HCT116 (cell line): ENCODE results near the gene HLA-F.

Experiments
- CTCF ChIP-seq, 3 experiments: fragments of 200-600 bp in 1 of 3; sonication (generic) in 1 of 3; IDR thresholded peaks in 2 of 3; conservative IDR thresholded peaks in 1 of 3; 2 replicates each; pipeline ENCODE4 v1.5.1; 2012 to 2017; ENCODE audit warnings: low read depth in 2 of 3, low read length in 2 of 3, antibody characterized with exemption in 1 of 3, borderline replicate concordance in 1 of 3, control low read depth in 1 of 3, mild to moderate bottlenecking in 1 of 3, mixed read lengths in 1 of 3, mixed run types in 1 of 3, moderate library complexity in 1 of 3; ENCODE audit not compliant: insufficient read depth in 1 of 3
- EZH2 ChIP-seq: fragments of 200-600 bp; sonication (generic); IDR thresholded peaks from 2 replicates; pipeline ENCODE4 v1.6.1; 2017; ENCODE audit warnings: antibody characterized with exemption, mixed run types
- POLR2AphosphoS5 ChIP-seq: IDR thresholded peaks from 2 replicates; pipeline ENCODE4 v1.6.1; 2011; ENCODE audit warnings: mild to moderate bottlenecking, low read depth, low read length, moderate library complexity
- RAD21 ChIP-seq: IDR thresholded peaks from 2 replicates; pipeline ENCODE4 v1.6.1; 2012; ENCODE audit warnings: low read depth, mild to moderate bottlenecking
- TCF7L2 ChIP-seq: IDR thresholded peaks from 2 replicates; pipeline ENCODE4 v1.7.0; 2011; ENCODE audit warnings: borderline replicate concordance, inconsistent platforms; ENCODE audit not compliant: insufficient read depth, insufficient read length; ENCODE audit errors: extremely low read depth
- ZNF274 ChIP-seq: fragments of 200-500 bp; sonication (Bioruptor generic); IDR thresholded peaks from 2 replicates; pipeline ENCODE4 v1.6.1; 2014; ENCODE audit warnings: mild to moderate bottlenecking, low read depth, low read length, inconsistent platforms

DNA sequence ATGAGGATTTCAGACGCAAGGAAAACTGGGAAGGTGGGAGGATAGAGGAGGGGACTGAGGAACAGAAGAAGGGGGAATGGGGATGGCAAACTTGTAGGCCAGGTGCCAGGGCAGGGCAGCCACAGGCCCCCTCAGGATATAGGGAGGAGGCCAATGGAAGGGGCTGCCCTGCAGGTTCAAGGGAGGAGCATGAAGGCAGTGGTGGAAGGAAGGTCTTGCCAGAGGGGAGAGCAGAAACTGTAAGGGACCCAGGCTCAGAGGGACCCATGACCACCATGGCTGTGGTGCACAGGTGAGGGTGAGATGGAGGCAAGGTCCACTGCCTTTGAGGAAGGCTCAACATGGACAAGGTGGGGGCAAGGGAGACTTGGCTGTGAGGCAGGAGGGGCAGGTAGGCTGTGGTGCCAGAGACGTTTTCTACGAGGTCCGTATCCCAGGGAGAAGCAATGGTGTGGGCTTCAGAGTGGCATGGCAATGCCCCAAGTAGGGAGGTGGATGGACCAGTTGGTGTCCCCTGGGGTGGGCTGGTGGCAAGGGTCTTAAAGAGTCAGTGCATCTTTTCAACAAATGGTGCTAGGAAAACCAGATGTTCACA lies 22.7 kb downstream of the HLA-F start:
- TF ChIP-seq CTCF (IDR thresholded peaks at IDR 0.05 in 2 of 3, conservative IDR thresholded peaks at IDR 0.05 in 1 of 3; ENCODE audit: borderline replicate concordance in 1 of 3, insufficient read depth in 1 of 3, low read depth in 2 of 3, low read length in 2 of 3) (no peak), ZNF274 (no peak), RAD21 (no peak), TCF7L2 (no peak), EZH2 (no peak), POLR2AphosphoS5 (no peak)
